ENCODE measurements around the gene BTN1A1.
"Not testable (repeated sequence)": the region's sequence is repeated elsewhere in the genome, so short reads cannot be mapped to it uniquely, and the experiment has no call there.

BTN1A1 gene

GRCh38 chr6:26502626-26503025 is 2.5 kb downstream of the BTN1A1 start:
- DNase-seq (ENCODE audit: insufficient read length, low spot score), result no peak
- TF ChIP-seq TAF1 (IDR thresholded peaks at IDR 0.05; ENCODE audit: low read depth, low read length) (no peak), POU2F2 (IDR thresholded peaks at IDR 0.05; ENCODE audit: low read depth, low read length) (no peak), SPI1 (IDR thresholded peaks at IDR 0.05; ENCODE audit: low read depth, low read length) (no peak), POLR2AphosphoS5 (IDR thresholded peaks at IDR 0.05; ENCODE audit: low read depth, low read length) (no peak), PAX5 (IDR thresholded peaks at IDR 0.05; ENCODE audit: insufficient read depth, low read length, severe bottlenecking) (no peak), POLR2A (IDR thresholded peaks at IDR 0.05; ENCODE audit: low read depth, low read length) (no peak)
- FAIRE-seq, result no peak

- no peak for FAIRE-seq
- no peak for TF ChIP-seq TAF1 (IDR thresholded peaks at IDR 0.05; ENCODE audit: low read depth, low read length)
- TF ChIP-seq PAX5 (IDR thresholded peaks at IDR 0.05; ENCODE audit: insufficient read depth, low read length, severe bottlenecking), result no peak
- TF ChIP-seq POLR2A (IDR thresholded peaks at IDR 0.05; ENCODE audit: low read depth, low read length), result no peak
- no peak for TF ChIP-seq POLR2AphosphoS5 (IDR thresholded peaks at IDR 0.05; ENCODE audit: low read depth, low read length)
- no peak for TF ChIP-seq POU2F2 (IDR thresholded peaks at IDR 0.05; ENCODE audit: low read depth, low read length)
- TF ChIP-seq SPI1 (IDR thresholded peaks at IDR 0.05; ENCODE audit: low read depth, low read length), result no peak
Observed at GRCh38 chr6:26507658-26508057, 7.6 kb downstream of the BTN1A1 start.

GRCh38 chr6:26511033-26511432 is 10.9 kb downstream of the BTN1A1 start:
- not testable (repeated sequence) for FAIRE-seq; DNase-seq (ENCODE audit: insufficient read length, low spot score)

More at GRCh38 chr6:26507658-26508057, 7.6 kb downstream of the BTN1A1 start:
- DNase-seq (ENCODE audit: insufficient read length, low spot score), result no peak

DNA sequence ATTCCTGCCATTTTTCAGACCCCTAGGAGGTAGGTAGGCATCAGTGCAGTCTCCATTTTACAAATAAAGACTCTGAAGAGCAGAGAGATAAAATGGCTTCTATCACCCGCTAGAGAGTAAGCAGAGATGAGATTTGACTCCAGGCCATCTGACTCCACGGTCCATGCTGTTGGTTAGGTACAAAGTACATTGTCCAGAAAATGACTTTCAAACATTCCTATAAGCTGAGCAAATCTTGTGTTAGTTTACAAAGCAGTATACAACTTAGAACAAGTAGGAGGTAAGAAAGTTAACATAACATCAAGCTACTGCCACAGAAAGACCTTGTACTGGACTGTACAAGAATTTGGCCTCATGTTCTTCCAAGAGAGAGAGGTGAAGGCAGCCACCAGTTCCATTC is 14.9 kb downstream of the BTN1A1 start:
- FAIRE-seq, result no peak
- DNase-seq (ENCODE audit: insufficient read length, low spot score), result no peak
- TF ChIP-seq POLR2A (IDR thresholded peaks at IDR 0.05; ENCODE audit: low read depth, low read length) (no peak), SPI1 (IDR thresholded peaks at IDR 0.05; ENCODE audit: low read depth, low read length) (no peak), PAX5 (IDR thresholded peaks at IDR 0.05; ENCODE audit: insufficient read depth, low read length, severe bottlenecking) (no peak), TAF1 (IDR thresholded peaks at IDR 0.05; ENCODE audit: low read depth, low read length) (no peak), POU2F2 (IDR thresholded peaks at IDR 0.05; ENCODE audit: low read depth, low read length) (no peak), POLR2AphosphoS5 (IDR thresholded peaks at IDR 0.05; ENCODE audit: low read depth, low read length) (no peak)

- FAIRE-seq, result no peak
- DNase-seq (ENCODE audit: insufficient read length, low spot score), result no peak
- TF ChIP-seq PAX5 (IDR thresholded peaks at IDR 0.05; ENCODE audit: insufficient read depth, low read length, severe bottlenecking) (no peak), POU2F2 (IDR thresholded peaks at IDR 0.05; ENCODE audit: low read depth, low read length) (no peak), POLR2AphosphoS5 (IDR thresholded peaks at IDR 0.05; ENCODE audit: low read depth, low read length) (no peak), POLR2A (IDR thresholded peaks at IDR 0.05; ENCODE audit: low read depth, low read length) (no peak), SPI1 (IDR thresholded peaks at IDR 0.05; ENCODE audit: low read depth, low read length) (no peak), TAF1 (IDR thresholded peaks at IDR 0.05; ENCODE audit: low read depth, low read length) (no peak)
Observed at GRCh38 chr6:26516481-26517427, 16.7 kb downstream of the BTN1A1 start.

GRCh38 chr6:26519359-26519758 is 19.3 kb downstream of the BTN1A1 start:
- no peak for FAIRE-seq
- TF ChIP-seq POLR2A (IDR thresholded peaks at IDR 0.05; ENCODE audit: low read depth, low read length) (no peak), POLR2AphosphoS5 (IDR thresholded peaks at IDR 0.05; ENCODE audit: low read depth, low read length) (no peak), SPI1 (IDR thresholded peaks at IDR 0.05; ENCODE audit: low read depth, low read length) (no peak), POU2F2 (IDR thresholded peaks at IDR 0.05; ENCODE audit: low read depth, low read length) (no peak), PAX5 (IDR thresholded peaks at IDR 0.05; ENCODE audit: insufficient read depth, low read length, severe bottlenecking) (no peak), TAF1 (IDR thresholded peaks at IDR 0.05; ENCODE audit: low read depth, low read length) (no peak)
- no peak for DNase-seq (ENCODE audit: insufficient read length, low spot score)

GRCh38 chr6:26520237-26520849 is 20.2 kb downstream of the BTN1A1 start:
- no peak for DNase-seq (ENCODE audit: insufficient read length, low spot score)
- TF ChIP-seq PAX5 (IDR thresholded peaks at IDR 0.05; ENCODE audit: insufficient read depth, low read length, severe bottlenecking) (no peak), TAF1 (IDR thresholded peaks at IDR 0.05; ENCODE audit: low read depth, low read length) (0 out of 2 replicates have a peak, but pooled peaks have one; percentile 50), POU2F2 (IDR thresholded peaks at IDR 0.05; ENCODE audit: low read depth, low read length) (no peak), POLR2AphosphoS5 (IDR thresholded peaks at IDR 0.05; ENCODE audit: low read depth, low read length) (no peak), SPI1 (IDR thresholded peaks at IDR 0.05; ENCODE audit: low read depth, low read length) (no peak)
- peak; percentile 28 for FAIRE-seq

GRCh38 chr6:26520850-26521599 is 20.9 kb downstream of the BTN1A1 start:
- TF ChIP-seq SPI1 (IDR thresholded peaks at IDR 0.05; ENCODE audit: low read depth, low read length) (no peak), TAF1 (IDR thresholded peaks at IDR 0.05; ENCODE audit: low read depth, low read length) (no peak), POLR2AphosphoS5 (IDR thresholded peaks at IDR 0.05; ENCODE audit: low read depth, low read length) (no peak)
- peak; percentile 55 for FAIRE-seq
- peak; percentile 81 for DNase-seq (ENCODE audit: insufficient read length, low spot score)
